GM21825 (cell line): ENCODE data around the gene STAT5B.

ENCODE experiments used
- ATAC-seq: cut with Tn5 transposase; IDR thresholded peaks from one replicate; pipeline ENCODE4 v1.9.1; 2021; ENCODE audit warnings: mild to moderate bottlenecking, moderate library complexity; ENCODE audit not compliant: unreplicated experiment

STAT5B gene

GRCh38 chr17:42182927-42183734 lies 93.1 kb downstream of the STAT5B start:
- no peak for ATAC-seq

GRCh38 chr17:42181851-42182207 lies 94.4 kb downstream of the STAT5B start:
- ATAC-seq = no peak

GRCh38 chr17:42180922-42181850 lies 95.0 kb downstream of the STAT5B start, which contains the start of gene KCNH4:
KCNH4 (minus strand) TSS chr17:42181142; CDS start chr17:42180945, 197 bp downstream.
- ATAC-seq = peak; percentile 34

- no peak for ATAC-seq
These were observed 95.7 kb downstream of the STAT5B start for GRCh38 chr17:42180411-42180921.

- ATAC-seq = no peak
These were observed 96.2 kb downstream of the STAT5B start for GRCh38 chr17:42179911-42180410.

GRCh38 chr17:42179335-42179734 lies 96.9 kb downstream of the STAT5B start:
- no peak for ATAC-seq

GRCh38 chr17:42178817-42179216 lies 97.4 kb downstream of the STAT5B start:
- no peak for ATAC-seq

- no peak for ATAC-seq
These were observed 98.5 kb downstream of the STAT5B start for GRCh38 chr17:42177684-42178083.

- no peak for ATAC-seq
These were observed 101.9 kb downstream of the STAT5B start for GRCh38 chr17:42174126-42174783.

GRCh38 chr17:42171831-42172230 lies 104.4 kb downstream of the STAT5B start:
- ATAC-seq = no peak

GRCh38 chr17:42169351-42169750 lies 106.8 kb downstream of the STAT5B start:
- ATAC-seq = no peak

- no peak for ATAC-seq
These were observed 108.4 kb downstream of the STAT5B start for GRCh38 chr17:42167807-42168206.

GRCh38 chr17:42166196-42166763 lies 109.9 kb downstream of the STAT5B start:
- ATAC-seq = no peak

- ATAC-seq = no peak
These were observed 110.4 kb downstream of the STAT5B start for GRCh38 chr17:42165751-42166150.

GRCh38 chr17:42163696-42164407 lies 112.3 kb downstream of the STAT5B start:
- ATAC-seq = no peak

- no peak for ATAC-seq
These were observed 113.1 kb downstream of the STAT5B start for GRCh38 chr17:42163113-42163512.

GRCh38 chr17:42160531-42160910 lies 115.7 kb downstream of the STAT5B start:
- ATAC-seq = no peak

- ATAC-seq = no peak
These were observed 116.2 kb downstream of the STAT5B start for GRCh38 chr17:42159796-42160530.

GRCh38 chr17:42155614-42156045 lies 120.6 kb downstream of the STAT5B start:
- ATAC-seq = no peak
